Measurements from ENCODE around the gene C1R.

C1R gene

GRCh38 chr12:7066596-7066995 lies 25.6 kb downstream of the C1R start:
- H3K79me2 ChIP-seq (ENCODE audit: low read length), result no peaks in the 10 kb centered on the region
- TF ChIP-seq EZH2phosphoT487 (IDR thresholded peaks at IDR 0.05; ENCODE audit: low read depth) (no peak), CTCF (IDR thresholded peaks at IDR 0.05; ENCODE audit: low read depth, low read length) (no peak)
- H3K9ac ChIP-seq (ENCODE audit: low read length), result no peak overlapping the region
- no peaks in the 10 kb centered on the region for H4K20me1 ChIP-seq (ENCODE audit: insufficient read depth, low read length)
- no peaks in the 10 kb centered on the region for H3K36me3 ChIP-seq (replicated peaks; ENCODE audit: low read depth, low read length)
- H3K4me3 ChIP-seq (ENCODE audit: low read length), result no peak overlapping the region
- no peak overlapping the region for H2AFZ ChIP-seq (ENCODE audit: low read depth, low read length)
- no peaks in the 10 kb centered on the region for H3K9me3 ChIP-seq (ENCODE audit: insufficient read depth, low read length)
- no peak overlapping the region for H3K27ac ChIP-seq (ENCODE audit: low read length)
- no peak overlapping the region for H3K4me2 ChIP-seq (ENCODE audit: low read length)
- peaks cover 25% of the 10 kb centered on the region for H3K27me3 ChIP-seq (ENCODE audit: low read depth, low read length)
- no peaks in the 10 kb centered on the region for H3K4me1 ChIP-seq (ENCODE audit: low read length)

DNA sequence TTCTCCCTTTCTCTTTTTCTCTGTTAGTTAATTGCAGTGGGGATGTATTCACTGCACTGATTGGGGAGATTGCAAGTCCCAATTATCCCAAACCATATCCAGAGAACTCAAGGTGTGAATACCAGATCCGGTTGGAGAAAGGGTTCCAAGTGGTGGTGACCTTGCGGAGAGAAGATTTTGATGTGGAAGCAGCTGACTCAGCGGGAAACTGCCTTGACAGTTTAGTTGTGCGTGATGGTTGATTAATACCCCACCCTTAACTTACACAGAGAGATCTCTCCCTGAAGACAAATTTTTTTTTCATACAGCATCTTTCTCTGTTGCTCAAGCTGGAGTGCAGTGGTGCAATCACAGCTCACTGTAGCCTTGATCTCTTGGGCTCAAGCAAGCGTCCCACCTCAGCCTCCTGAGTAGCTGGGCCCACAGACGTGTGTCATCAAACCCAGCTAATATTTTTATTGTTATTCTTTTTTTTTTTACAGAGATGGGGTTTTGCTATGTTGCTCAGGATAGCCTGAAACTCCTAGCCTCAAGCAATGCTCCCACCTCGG lies 27.1 kb downstream of the C1R start:
- Histone ChIP-seq H3K4me3 (ENCODE audit: low read length) (no peak overlapping the region), H3K9ac (ENCODE audit: low read length) (no peak overlapping the region), H2AFZ (ENCODE audit: low read depth, low read length) (no peak overlapping the region), H4K20me1 (ENCODE audit: insufficient read depth, low read length) (no peaks in the 10 kb centered on the region), H3K27me3 (ENCODE audit: low read depth, low read length) (peaks cover 33% of the 10 kb centered on the region), H3K79me2 (ENCODE audit: low read length) (no peaks in the 10 kb centered on the region), H3K4me1 (ENCODE audit: low read length) (no peaks in the 10 kb centered on the region), H3K36me3 (replicated peaks; ENCODE audit: low read depth, low read length) (no peaks in the 10 kb centered on the region), H3K9me3 (ENCODE audit: insufficient read depth, low read length) (no peaks in the 10 kb centered on the region), H3K27ac (ENCODE audit: low read length) (no peak overlapping the region), H3K4me2 (ENCODE audit: low read length) (no peak overlapping the region)
- TF ChIP-seq EZH2phosphoT487 (IDR thresholded peaks at IDR 0.05; ENCODE audit: low read depth) (no peak), CTCF (IDR thresholded peaks at IDR 0.05; ENCODE audit: low read depth, low read length) (no peak)

DNA sequence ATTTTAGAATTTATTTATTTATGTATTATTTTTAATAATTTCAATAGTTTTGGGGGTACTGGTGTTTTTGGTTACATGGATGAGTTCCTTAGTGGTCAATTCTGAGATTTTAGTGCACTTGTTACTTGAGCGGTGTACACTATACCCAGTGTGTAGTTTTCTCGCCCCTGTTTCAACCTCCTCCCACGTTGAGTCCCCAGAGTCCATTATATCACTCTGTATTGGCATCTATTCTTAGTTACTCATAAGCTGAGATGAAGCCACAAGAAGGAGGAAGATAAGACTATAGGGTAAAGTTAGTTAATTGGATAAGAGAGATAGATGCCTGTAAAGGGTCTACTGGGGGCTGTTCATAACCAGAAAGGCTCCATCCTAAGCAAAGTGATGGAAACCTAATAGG lies 27.7 kb downstream of the C1R start:
- Histone ChIP-seq H3K4me3 (ENCODE audit: low read length) (no peak overlapping the region), H4K20me1 (ENCODE audit: insufficient read depth, low read length) (no peaks in the 10 kb centered on the region), H3K27me3 (ENCODE audit: low read depth, low read length) (peaks cover 40% of the 10 kb centered on the region), H3K36me3 (replicated peaks; ENCODE audit: low read depth, low read length) (no peaks in the 10 kb centered on the region), H3K9ac (ENCODE audit: low read length) (no peak overlapping the region), H2AFZ (ENCODE audit: low read depth, low read length) (no peak overlapping the region), H3K4me1 (ENCODE audit: low read length) (no peaks in the 10 kb centered on the region), H3K27ac (ENCODE audit: low read length) (no peak overlapping the region), H3K9me3 (ENCODE audit: insufficient read depth, low read length) (no peaks in the 10 kb centered on the region), H3K79me2 (ENCODE audit: low read length) (no peaks in the 10 kb centered on the region), H3K4me2 (ENCODE audit: low read length) (no peak overlapping the region)
- TF ChIP-seq EZH2phosphoT487 (IDR thresholded peaks at IDR 0.05; ENCODE audit: low read depth) (no peak), CTCF (IDR thresholded peaks at IDR 0.05; ENCODE audit: low read depth, low read length) (no peak)

- Histone ChIP-seq H3K4me2 (ENCODE audit: low read length) (no peak overlapping the region), H3K27ac (ENCODE audit: low read length) (no peak overlapping the region), H3K79me2 (ENCODE audit: low read length) (no peaks in the 10 kb centered on the region), H2AFZ (ENCODE audit: low read depth, low read length) (no peak overlapping the region), H3K4me1 (ENCODE audit: low read length) (no peaks in the 10 kb centered on the region), H3K9me3 (ENCODE audit: insufficient read depth, low read length) (no peaks in the 10 kb centered on the region), H3K27me3 (ENCODE audit: low read depth, low read length) (peaks cover 40% of the 10 kb centered on the region), H4K20me1 (ENCODE audit: insufficient read depth, low read length) (no peaks in the 10 kb centered on the region), H3K4me3 (ENCODE audit: low read length) (no peak overlapping the region), H3K9ac (ENCODE audit: low read length) (no peak overlapping the region), H3K36me3 (replicated peaks; ENCODE audit: low read depth, low read length) (no peaks in the 10 kb centered on the region)
- TF ChIP-seq CTCF (IDR thresholded peaks at IDR 0.05; ENCODE audit: low read depth, low read length), result no peak
- TF ChIP-seq EZH2phosphoT487 (IDR thresholded peaks at IDR 0.05; ENCODE audit: low read depth), result no peak
Measured at GRCh38 chr12:7061596-7061995, 30.6 kb downstream of the C1R start.
